Activated naive CD8-positive, alpha-beta T cell treated with anti-CD3 and anti-CD28 coated beads, Interleukin-2, amount 50 U/mL, for 24 hours (primary cell): Measurements from ENCODE around the gene SPAG16.
A peak's percentile ranks its signal among the peaks of the same experiment; 100 is the strongest.

Experiments
- ATAC-seq: fragments of 150-1000 bp; cut with Tn5 transposase; one replicate; pipeline ENCODE4 v1.10.0; 2021
- DNase-seq: peaks from one replicate; pipeline ENCODE4 v3.0.0; 2021
- H3K27ac Mint-ChIP-seq: one replicate; pipeline ENCODE4 v1.8.0; 2021; ENCODE audit warnings: mild to moderate bottlenecking, mixed read lengths
- H3K27me3 Mint-ChIP-seq: one replicate; pipeline ENCODE4 v1.8.0; 2021; ENCODE audit warnings: mixed read lengths
- H3K36me3 Mint-ChIP-seq: one replicate; pipeline ENCODE4 v1.8.0; 2021; ENCODE audit warnings: low read depth, mixed read lengths
- H3K4me1 Mint-ChIP-seq: one replicate; pipeline ENCODE4 v1.8.0; 2021; ENCODE audit warnings: mixed read lengths
- H3K4me3 Mint-ChIP-seq: one replicate; pipeline ENCODE4 v1.8.0; 2021; ENCODE audit warnings: mild to moderate bottlenecking, moderate library complexity, mixed read lengths
- H3K9me3 Mint-ChIP-seq: one replicate; pipeline ENCODE4 v1.8.0; 2021; ENCODE audit warnings: mixed read lengths

The SPAG16 gene

DNA sequence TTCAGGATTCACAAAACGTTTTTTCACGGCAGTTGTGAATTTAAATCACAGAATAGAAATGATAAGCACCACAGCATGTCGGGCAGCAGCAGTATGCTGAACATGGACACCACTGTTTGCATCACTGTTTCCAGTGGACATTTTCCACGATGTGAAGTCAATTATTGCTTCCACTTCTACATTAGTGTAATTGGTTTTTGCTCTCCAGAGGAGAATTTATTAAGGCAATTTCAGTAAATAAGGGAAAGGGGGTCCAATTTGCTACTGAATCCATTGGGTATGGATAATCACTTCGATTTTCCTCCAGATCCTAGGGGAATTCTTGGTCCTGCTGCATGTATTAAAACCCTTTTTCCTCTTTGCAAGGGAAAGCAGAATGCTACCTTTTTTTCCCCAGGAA lies 1096.4 kb downstream of the SPAG16 start:
- Mint-ChIP-seq H3K4me3 (no peak overlapping the region), H3K9me3 (no peaks in the 10 kb centered on the region), H3K36me3 (no peaks in the 10 kb centered on the region), H3K27me3 (no peaks in the 10 kb centered on the region), H3K4me1 (no peaks in the 10 kb centered on the region), H3K27ac (no peak overlapping the region)
- no peak for ATAC-seq
- DNase-seq: no peak

DNA sequence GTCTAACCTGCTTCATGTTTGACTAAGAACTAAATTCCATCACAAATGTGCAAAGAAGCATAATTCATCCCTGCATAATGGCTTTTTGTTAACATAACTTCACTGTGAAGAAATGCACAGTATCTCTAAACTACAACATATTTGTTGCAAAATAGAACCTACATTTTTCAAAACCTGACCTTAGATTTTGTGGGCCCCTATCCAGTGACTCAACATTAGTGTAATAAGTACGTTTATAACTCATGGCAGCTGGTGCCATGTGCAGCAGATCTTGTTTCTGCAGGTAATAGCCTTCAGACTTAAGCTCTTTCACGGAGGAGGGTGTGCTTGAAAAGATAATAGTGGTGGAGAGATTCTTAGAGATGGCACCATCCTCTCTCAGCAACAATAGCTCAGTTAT lies 1098.0 kb downstream of the SPAG16 start:
- H3K36me3 Mint-ChIP-seq: no peaks in the 10 kb centered on the region
- no peaks in the 10 kb centered on the region for H3K4me1 Mint-ChIP-seq
- no peak for DNase-seq
- no peak for ATAC-seq
- no peak overlapping the region for H3K4me3 Mint-ChIP-seq
- no peaks in the 10 kb centered on the region for H3K27me3 Mint-ChIP-seq
- no peak overlapping the region for H3K27ac Mint-ChIP-seq
- H3K9me3 Mint-ChIP-seq: no peaks in the 10 kb centered on the region

DNA sequence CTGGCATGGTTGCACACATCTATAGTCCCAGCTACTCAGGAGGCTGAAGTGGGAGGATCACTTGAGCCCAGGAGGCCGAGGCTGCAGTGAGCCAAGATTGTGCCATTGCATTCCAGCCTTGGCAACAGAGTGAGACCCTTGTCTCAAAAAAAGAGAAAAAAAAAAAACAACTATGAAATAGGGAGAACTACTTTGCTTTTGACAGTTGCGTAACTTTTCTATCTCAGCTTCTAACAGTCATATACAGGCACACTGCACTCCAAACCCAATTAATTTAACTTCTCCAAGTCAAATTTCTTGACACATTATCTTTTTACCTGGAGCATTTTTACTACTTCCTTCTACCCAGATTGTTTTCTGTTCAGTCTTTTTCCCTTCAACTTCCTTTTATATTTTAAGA lies 1102.5 kb downstream of the SPAG16 start:
- Mint-ChIP-seq H3K4me1 (no peaks in the 10 kb centered on the region), H3K36me3 (no peaks in the 10 kb centered on the region), H3K27ac (no peak overlapping the region), H3K9me3 (no peaks in the 10 kb centered on the region), H3K4me3 (no peak overlapping the region), H3K27me3 (no peaks in the 10 kb centered on the region)
- no peak for DNase-seq
- no peak for ATAC-seq

DNA sequence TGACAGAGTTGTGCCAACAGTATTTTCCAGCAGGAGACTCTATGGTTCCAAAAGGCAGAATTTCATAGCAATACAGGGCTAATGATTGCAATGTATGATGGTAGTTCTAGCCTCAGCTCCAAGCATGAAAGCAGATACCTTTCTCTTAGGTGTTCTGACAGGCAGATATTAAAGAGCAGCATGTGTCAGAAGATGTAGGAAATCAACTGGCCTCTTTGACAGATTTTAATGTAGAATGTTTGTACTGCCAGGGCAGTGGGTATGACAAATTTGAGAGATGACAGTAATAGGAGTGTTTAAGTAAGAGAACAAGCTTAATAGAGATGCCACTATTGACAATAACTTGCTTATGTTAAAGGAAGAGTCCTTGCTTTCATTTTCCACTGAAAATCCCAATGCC lies 1105.1 kb downstream of the SPAG16 start:
- Mint-ChIP-seq H3K27ac (no peak overlapping the region), H3K9me3 (no peaks in the 10 kb centered on the region), H3K27me3 (no peaks in the 10 kb centered on the region), H3K36me3 (no peaks in the 10 kb centered on the region), H3K4me3 (no peak overlapping the region), H3K4me1 (no peaks in the 10 kb centered on the region)
- DNase-seq (no peak), ATAC-seq (no peak)

DNA sequence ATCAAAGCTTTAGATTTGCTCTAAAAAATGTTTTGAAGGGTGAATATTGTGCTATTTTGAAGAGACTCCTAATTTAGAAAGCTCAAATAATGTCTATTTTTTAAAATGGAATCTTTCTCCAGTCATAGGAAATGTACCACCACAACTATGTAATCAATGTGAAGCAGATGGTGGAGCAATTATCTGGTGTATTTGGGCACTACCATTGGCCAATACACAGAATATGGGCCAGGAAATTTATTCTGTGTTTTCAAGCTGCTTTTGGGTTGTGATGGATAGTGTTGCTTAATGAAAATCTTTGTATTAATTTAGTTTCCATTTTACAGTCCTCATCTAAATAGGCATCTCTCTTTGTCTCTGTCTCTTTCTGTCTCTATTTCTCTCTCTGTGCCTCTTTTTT lies 1109.5 kb downstream of the SPAG16 start:
- Mint-ChIP-seq H3K27me3 (no peaks in the 10 kb centered on the region), H3K36me3 (no peaks in the 10 kb centered on the region), H3K4me3 (no peak overlapping the region), H3K9me3 (no peaks in the 10 kb centered on the region), H3K27ac (no peak overlapping the region), H3K4me1 (no peaks in the 10 kb centered on the region)
- DNase-seq (no peak), ATAC-seq (no peak)

DNA sequence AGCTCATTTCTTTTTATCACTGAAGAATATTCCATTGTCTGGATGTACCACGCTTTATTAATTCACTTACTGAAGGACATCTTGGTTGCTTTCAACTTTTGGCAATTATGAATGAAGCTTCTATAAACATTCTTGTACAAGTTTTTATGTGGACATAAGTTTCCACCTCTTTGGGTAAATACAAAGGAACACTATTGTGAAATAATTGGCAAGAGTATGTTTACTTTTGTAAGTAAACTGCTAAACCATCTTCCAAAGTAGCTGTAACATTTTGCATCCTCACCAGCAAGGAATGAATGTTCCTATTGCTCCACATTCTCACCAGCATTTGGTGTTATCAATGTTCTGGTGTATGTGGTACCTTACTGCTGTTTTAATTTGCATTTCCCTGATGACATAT lies 1110.8 kb downstream of the SPAG16 start:
- ATAC-seq (no peak), DNase-seq (no peak)
- Mint-ChIP-seq H3K27me3 (no peaks in the 10 kb centered on the region), H3K36me3 (no peaks in the 10 kb centered on the region), H3K4me1 (no peaks in the 10 kb centered on the region), H3K9me3 (no peaks in the 10 kb centered on the region), H3K27ac (no peak overlapping the region), H3K4me3 (no peak overlapping the region)

DNA sequence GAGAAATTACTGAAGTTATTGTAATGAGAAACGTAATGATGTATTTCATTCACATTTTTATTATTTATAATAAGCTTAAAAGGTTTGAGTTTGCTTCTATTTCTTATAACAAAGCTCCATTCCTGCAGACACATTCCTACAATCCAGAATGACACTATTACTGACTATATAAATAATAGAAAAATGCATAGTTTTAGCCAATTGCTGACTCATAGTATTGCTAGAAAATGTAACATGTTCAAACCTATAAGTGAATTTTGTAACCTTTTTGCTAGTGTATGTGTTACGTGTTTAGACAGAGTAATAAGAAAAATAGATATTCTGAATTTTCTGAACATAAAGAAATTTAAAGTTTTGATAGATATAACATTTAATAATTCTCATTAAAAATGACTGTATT lies 1117.3 kb downstream of the SPAG16 start:
- H3K4me1 Mint-ChIP-seq: no peaks in the 10 kb centered on the region
- DNase-seq (no peak), ATAC-seq (no peak)
- H3K27me3 Mint-ChIP-seq: no peaks in the 10 kb centered on the region
- H3K4me3 Mint-ChIP-seq: no peak overlapping the region
- H3K9me3 Mint-ChIP-seq: no peaks in the 10 kb centered on the region
- no peak overlapping the region for H3K27ac Mint-ChIP-seq
- H3K36me3 Mint-ChIP-seq: no peaks in the 10 kb centered on the region

DNA sequence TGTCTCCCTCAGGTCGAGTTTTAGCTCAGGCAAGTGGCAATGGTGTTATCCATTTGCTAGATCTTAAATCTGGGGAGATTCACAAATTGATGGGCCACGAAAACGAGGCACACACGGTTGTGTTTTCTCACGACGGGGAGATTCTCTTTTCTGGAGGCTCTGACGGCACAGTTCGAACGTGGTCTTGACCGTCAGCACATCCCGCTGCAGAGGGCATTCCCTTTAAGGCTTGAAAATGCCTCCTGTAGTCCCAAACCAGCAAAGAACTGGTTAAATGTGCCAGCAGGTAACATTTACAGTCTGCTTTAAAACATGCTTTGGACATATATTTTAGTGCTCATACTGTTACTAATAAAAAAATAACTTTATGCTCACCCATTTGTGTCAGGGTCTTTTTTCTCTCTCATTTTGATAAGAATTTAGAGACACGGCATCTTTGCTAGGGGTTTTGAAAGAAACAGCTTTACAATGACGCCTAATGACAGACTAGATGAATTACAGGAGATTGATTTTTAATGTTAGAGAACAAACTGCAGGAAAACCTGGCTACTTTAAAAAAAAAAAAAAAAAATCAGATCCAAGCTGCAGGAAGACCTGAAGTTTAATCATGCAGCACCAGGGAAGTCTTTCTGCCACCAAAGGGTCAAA lies 1126.0 kb downstream of the SPAG16 start:
- ATAC-seq (no peak), DNase-seq (no peak)
- Mint-ChIP-seq H3K9me3 (no peaks in the 10 kb centered on the region), H3K4me1 (no peaks in the 10 kb centered on the region), H3K36me3 (no peaks in the 10 kb centered on the region), H3K27me3 (no peaks in the 10 kb centered on the region), H3K27ac (no peak overlapping the region), H3K4me3 (no peak overlapping the region)

DNA sequence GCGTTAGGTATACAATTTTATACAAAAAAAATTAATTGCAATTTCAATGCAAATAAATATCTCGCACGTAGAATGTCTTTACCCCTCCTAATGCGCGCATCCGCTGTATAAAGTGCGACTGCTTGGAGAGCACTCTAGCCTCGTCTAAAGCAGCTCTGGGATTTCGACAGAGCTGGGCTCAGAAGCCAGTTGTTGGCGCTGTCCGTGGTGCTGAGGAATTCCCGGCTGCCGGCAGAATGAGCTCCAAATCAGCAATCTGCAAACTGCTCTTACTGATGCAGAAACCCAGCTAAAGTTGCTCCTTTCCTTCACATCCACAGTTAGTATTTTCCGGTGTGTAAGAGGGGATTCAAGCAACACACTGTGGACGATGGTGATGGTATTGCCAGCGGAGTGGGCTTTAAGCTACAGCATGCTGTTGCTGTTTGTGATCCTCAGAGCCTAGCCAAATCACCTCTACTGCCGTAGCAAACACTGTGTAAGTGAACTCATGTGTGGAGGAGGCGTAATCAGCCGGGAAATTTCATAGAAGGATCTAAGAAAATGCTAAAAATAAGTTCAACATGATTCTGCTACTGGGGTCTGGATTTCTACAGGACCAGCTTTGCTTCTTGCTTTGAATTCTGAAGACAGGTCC lies 1126.8 kb downstream of the SPAG16 start, which contains the start of gene VWC2L:
VWC2L (plus strand) TSS at position 137 of the 637 bp plus-strand sequence. CDS start 3,140 bp downstream, outside the sequence.
- H3K27me3 Mint-ChIP-seq: no peaks in the 10 kb centered on the region
- DNase-seq (peak; percentile 34), ATAC-seq (no peak)
- no peak within 1 kb of the TSS for H3K4me3 Mint-ChIP-seq
- H3K27ac Mint-ChIP-seq: no peak within 1 kb of the TSS
- H3K9me3 Mint-ChIP-seq: no peaks in the 10 kb centered on the region
- H3K36me3 Mint-ChIP-seq: no peaks in the 10 kb centered on the region
- H3K4me1 Mint-ChIP-seq: no peaks in the 10 kb centered on the region

DNA sequence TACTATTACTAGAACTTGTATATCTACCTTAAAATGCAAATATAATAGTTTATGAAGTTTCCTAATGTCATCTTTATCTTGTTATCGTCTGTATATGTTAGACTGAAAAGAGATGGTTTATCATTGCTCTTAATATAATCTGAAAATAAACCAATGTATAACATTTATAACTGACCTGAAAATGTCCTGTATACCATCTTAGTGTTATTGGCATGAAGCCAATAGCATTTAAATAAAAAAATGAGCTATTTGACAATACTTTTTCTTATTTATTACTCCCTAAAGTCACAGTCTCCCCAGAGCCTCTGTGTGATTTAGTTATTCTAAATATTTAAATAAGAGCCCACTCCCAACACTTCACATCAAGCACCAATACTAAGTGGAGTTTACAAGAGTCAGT lies 1128.4 kb downstream of the SPAG16 start:
- no peak overlapping the region for H3K27ac Mint-ChIP-seq
- H3K36me3 Mint-ChIP-seq: no peaks in the 10 kb centered on the region
- H3K4me1 Mint-ChIP-seq: no peaks in the 10 kb centered on the region
- H3K9me3 Mint-ChIP-seq: no peaks in the 10 kb centered on the region
- no peak for ATAC-seq
- H3K4me3 Mint-ChIP-seq: no peak overlapping the region
- H3K27me3 Mint-ChIP-seq: no peaks in the 10 kb centered on the region
- no peak for DNase-seq

DNA sequence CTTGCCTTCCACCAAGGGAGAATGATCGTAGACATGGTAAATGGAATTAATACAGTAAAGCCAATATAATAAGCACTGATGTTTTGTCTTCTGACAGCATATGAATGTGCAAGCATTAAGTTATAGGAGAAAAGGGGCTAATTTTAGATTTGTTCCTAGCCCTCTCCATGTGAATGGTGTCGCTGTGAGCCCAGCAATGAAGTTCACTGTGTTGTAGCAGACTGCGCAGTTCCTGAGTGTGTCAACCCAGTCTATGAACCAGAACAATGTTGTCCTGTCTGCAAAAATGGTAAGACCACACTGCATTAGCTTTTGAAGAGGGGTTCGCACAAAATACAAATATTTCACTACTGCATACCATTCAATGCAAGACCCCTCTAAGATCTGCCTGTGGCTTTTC lies 1152.2 kb downstream of the SPAG16 start:
- DNase-seq (no peak), ATAC-seq (no peak)
- Mint-ChIP-seq H3K36me3 (no peaks in the 10 kb centered on the region), H3K27me3 (peaks cover 2% of the 10 kb centered on the region), H3K4me3 (no peak overlapping the region), H3K27ac (no peak overlapping the region), H3K9me3 (no peaks in the 10 kb centered on the region), H3K4me1 (no peaks in the 10 kb centered on the region)

DNA sequence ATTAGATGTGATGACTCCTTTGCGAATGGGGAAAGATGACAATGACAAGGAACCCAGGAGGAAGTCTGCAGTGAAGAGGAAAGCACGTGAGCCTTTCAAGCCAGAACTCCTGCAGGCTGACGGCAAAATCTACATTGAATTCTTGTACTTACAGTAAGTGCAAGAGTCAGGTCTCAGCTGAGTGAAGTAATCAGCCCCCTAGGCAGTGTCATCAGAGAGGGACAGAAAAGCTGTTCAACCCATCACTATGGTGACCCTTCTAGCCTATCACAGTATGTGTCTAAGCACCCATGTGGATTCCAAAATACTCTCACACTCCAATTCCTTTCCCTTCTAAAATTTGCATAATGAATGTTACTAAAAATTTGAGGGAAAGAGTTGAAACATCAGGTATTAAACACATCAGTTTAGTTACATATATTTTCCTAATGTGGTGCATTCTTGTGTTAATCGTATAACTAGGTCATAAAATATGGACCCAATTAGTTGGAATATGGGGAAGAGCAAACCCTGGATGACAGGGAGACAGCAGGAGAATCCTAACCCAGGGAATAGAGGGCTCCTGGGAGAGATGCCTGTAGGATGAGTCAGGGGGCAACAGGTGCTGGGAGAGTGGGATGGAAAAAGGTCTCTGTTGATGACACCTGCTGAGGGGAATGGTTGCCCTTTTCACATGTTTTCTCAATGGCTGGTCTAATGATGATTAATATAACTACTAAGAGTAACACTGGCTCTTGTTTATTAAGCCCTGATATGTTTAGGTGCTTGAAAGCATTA lies 1166.0 kb downstream of the SPAG16 start:
- Mint-ChIP-seq H3K4me1 (no peaks in the 10 kb centered on the region), H3K36me3 (no peaks in the 10 kb centered on the region), H3K4me3 (no peak overlapping the region), H3K27me3 (no peaks in the 10 kb centered on the region), H3K27ac (no peak overlapping the region), H3K9me3 (peaks cover 3% of the 10 kb centered on the region)
- ATAC-seq: no peak
- no peak for DNase-seq

DNA sequence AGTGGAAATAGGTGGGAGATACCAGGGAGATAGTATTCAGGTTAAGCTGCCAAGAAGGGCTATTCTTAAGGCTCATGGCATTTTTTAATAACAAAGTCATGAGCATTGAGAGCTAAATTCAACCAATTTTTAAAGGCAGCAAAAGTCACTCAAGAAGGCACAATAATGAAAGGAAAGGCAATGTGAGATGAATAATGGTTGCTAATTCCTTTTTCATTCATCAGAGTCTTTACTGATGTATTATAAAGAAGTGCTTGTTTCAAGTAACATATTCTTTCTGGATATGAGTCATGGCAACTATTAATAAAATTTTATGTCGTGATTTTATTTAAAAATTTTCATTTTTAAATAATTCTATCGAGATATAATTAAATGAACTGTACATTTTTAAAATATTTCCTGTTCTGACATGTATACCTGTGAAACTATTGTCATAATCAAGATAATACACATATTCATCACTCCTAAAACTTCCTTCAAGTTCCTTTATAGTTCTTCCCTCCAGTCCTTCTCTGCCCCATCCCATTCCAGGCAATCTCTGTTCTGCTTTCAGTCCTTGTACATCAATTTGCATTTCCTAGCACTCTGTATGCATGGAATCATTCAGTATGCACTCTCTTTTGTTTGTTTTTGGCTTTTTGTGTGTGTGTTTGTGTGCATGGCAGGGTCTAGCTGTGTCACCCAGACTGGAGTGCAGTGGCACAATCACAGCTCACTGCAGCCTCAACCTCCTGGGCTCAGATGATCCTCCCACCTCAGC lies 1167.4 kb downstream of the SPAG16 start:
- no peak overlapping the region for H3K4me3 Mint-ChIP-seq
- no peak for ATAC-seq
- H3K9me3 Mint-ChIP-seq: peaks cover 3% of the 10 kb centered on the region
- DNase-seq: no peak
- no peaks in the 10 kb centered on the region for H3K27me3 Mint-ChIP-seq
- no peaks in the 10 kb centered on the region for H3K4me1 Mint-ChIP-seq
- no peaks in the 10 kb centered on the region for H3K36me3 Mint-ChIP-seq
- H3K27ac Mint-ChIP-seq: no peak overlapping the region
